ENCODE measurements around the gene CUX1.

The CUX1 gene

GRCh38 chr7:102201576-102201975 is 384.1 kb downstream of the CUX1 start:
- TF ChIP-seq, protein P1, sequence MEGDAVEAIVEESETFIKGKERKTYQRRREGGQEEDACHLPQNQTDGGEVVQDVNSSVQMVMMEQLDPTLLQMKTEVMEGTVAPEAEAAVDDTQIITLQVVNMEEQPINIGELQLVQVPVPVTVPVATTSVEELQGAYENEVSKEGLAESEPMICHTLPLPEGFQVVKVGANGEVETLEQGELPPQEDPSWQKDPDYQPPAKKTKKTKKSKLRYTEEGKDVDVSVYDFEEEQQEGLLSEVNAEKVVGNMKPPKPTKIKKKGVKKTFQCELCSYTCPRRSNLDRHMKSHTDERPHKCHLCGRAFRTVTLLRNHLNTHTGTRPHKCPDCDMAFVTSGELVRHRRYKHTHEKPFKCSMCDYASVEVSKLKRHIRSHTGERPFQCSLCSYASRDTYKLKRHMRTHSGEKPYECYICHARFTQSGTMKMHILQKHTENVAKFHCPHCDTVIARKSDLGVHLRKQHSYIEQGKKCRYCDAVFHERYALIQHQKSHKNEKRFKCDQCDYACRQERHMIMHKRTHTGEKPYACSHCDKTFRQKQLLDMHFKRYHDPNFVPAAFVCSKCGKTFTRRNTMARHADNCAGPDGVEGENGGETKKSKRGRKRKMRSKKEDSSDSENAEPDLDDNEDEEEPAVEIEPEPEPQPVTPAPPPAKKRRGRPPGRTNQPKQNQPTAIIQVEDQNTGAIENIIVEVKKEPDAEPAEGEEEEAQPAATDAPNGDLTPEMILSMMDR (IDR thresholded peaks at IDR 0.05; ENCODE audit: insufficient read depth, low read depth, low read length, missing control alignments) = no peak
- DNase-seq (ENCODE audit: low read depth) = no peak
- no peak overlapping the region for H3K4me3 ChIP-seq (ENCODE audit: low read length)

DNA sequence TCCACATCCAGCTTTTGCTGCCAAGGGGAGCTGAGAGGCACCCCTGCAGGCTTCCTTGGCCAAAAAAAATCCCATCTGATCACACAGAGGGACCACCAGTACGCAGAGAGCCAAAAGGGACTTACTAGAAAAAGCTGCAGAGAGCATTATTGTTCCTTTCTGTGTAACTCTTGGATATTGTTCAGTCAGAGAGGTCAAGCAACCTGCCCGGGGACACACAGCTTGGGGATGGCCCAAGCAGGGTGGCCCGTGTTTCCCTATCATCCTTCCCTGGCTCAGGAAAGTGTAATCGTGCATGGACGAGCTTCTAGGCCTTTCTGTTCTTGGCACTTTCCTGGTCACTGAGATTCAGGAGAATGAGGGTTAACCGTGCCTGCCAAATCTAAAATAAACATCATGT is 385.1 kb downstream of the CUX1 start:
- H3K4me3 ChIP-seq (ENCODE audit: low read length) = no peak overlapping the region
- no peak for DNase-seq (ENCODE audit: low read depth)
- TF ChIP-seq, protein P1 (IDR thresholded peaks at IDR 0.05; ENCODE audit: insufficient read depth, low read depth, low read length, missing control alignments) = no peak

DNA sequence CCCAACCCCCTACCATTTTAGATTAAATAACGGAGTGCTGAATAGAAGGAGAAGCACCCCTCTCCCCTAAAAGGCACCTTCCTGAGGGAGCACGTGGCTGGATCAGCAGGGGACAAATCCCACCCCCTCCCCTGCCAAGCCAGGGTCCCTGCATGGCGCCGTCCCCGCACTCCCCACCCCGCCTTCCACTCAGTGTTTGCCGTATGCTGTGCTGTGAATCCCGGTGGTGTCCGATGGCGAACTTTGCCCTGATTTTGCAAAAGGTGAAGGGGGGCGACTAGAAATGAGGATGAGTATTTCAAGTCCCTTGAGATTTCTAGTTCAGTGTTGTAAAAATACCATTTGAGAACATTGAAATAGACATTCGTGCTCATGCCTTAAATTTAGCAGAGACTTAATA is 385.8 kb downstream of the CUX1 start:
- TF ChIP-seq, protein P1 (IDR thresholded peaks at IDR 0.05; ENCODE audit: insufficient read depth, low read depth, low read length, missing control alignments) = no peak
- H3K4me3 ChIP-seq (ENCODE audit: low read length) = no peak overlapping the region
- no peak for DNase-seq (ENCODE audit: low read depth)

DNA sequence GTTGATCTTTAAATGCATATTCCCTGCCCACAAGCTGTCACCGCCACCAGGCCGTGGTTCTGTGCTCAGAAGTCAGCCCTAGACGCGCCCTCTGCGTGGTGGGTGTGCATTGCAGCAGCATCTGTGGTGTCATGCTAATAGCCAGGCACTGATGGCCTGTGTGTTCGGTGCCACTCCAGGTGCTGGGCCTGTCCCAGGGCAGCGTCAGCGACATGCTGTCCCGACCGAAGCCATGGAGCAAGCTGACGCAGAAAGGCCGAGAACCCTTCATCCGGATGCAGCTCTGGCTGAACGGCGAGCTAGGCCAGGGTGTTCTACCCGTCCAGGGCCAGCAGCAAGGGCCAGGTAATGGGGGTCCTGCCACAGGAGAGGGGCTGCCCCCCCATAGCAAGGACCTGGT is 386.8 kb downstream of the CUX1 start:
- TF ChIP-seq, protein P1 (IDR thresholded peaks at IDR 0.05; ENCODE audit: insufficient read depth, low read depth, low read length, missing control alignments) = no peak
- DNase-seq (ENCODE audit: low read depth) = no peak
- H3K4me3 ChIP-seq (ENCODE audit: low read length) = no peak overlapping the region

- TF ChIP-seq, protein P1 (IDR thresholded peaks at IDR 0.05; ENCODE audit: insufficient read depth, low read depth, low read length, missing control alignments) = no peak
- DNase-seq (ENCODE audit: low read depth) = no peak
- H3K4me3 ChIP-seq (ENCODE audit: low read length) = no peak overlapping the region
Observed at GRCh38 chr7:102205915-102206314, 388.5 kb downstream of the CUX1 start.

- H3K4me3 ChIP-seq (ENCODE audit: low read length) = no peak overlapping the region
- DNase-seq (ENCODE audit: low read depth) = no peak
- TF ChIP-seq, protein P1 (IDR thresholded peaks at IDR 0.05; ENCODE audit: insufficient read depth, low read depth, low read length, missing control alignments) = no peak
Observed at GRCh38 chr7:102208826-102209225, 391.4 kb downstream of the CUX1 start.

DNA sequence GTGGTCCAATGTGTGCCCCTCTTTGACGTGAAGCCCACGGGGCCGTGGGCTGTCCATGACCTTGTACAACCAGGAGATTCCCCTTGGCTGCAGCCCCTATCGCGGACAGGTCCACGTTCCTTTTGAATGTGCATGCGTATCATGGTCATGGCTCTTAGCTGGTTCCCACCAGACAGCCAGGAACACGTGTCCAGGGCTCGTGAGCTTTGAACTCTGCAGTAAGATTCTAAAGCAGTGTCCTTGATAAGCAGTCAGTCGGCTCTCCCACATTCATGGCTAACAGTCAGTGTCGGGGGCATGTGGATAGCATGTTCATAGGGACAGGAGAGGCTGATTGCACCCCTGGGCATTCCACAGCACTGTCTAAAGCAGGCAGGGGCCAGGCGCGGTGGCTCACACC is 393.4 kb downstream of the CUX1 start:
- DNase-seq (ENCODE audit: low read depth) = no peak
- H3K4me3 ChIP-seq (ENCODE audit: low read length) = no peak overlapping the region

More for the DNA sequence above, 393.4 kb downstream of the CUX1 start:
- TF ChIP-seq, protein P1 (IDR thresholded peaks at IDR 0.05; ENCODE audit: insufficient read depth, low read depth, low read length, missing control alignments) = no peak

Measured in epithelial cell of esophagus (primary cell).